ENCODE measurements around the gene CASTOR1.

GRCh38 chr22:30325724-30326254, 36.5 kb upstream of the CASTOR1 start:
- TF ChIP-seq CTCF (IDR thresholded peaks at IDR 0.05) = no peak
- TF ChIP-seq POLR2A (IDR thresholded peaks at IDR 0.05) = no peak
